HG03442 (cell line): ENCODE results near the gene TARS1.

Source experiments
- ATAC-seq: cut with Tn5 transposase; IDR thresholded peaks from one replicate; pipeline ENCODE4 v1.9.1; 2021; ENCODE audit warnings: mild to moderate bottlenecking, moderate library complexity; ENCODE audit not compliant: unreplicated experiment

TARS1 gene

DNA sequence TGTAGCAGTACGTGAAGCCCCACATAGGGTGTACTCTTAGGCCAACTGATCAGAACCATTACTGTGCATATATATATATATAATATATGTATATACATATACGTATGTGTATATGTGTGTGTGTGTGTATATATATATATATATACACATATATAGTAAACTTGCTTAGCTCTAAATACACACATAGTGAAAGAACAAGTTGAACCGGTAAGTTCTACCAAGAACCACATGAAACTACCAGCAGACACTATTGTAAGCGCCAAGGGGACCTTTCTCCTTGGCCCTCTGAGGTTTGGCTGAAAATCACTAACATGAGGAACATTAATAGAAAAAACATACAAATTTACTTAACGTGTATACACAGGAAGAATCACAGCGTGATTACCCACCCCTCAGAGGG lies 1.8 kb upstream of the TARS1 start:
- no peak for ATAC-seq

DNA sequence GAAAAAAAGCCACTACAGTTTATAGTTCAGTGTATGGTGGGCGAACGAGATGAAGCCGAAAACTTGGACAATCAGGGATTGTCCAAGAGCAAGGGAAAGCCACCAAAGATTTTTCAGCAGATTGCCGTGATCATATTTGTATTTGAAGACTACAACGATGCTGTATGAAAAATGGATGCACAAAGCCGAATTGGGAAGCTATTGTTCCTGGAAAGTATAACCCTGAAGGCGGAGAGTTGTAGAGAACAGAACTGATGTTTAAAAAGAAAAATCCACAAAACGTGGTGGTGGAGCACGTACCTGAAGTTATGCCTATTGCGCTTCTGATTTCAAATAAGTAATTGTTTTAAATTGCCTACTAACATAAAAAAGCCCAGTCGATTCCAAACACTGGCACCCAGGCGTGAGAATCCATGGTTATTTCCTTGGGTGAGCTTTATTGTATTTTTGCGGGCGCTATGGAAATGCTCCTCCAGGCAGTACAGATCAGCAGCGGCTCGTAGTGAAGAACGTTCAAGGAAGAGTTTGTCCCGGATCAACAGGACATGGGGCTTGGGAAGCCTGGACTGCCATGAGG lies 772 bp upstream of the TARS1 start:
- no peak for ATAC-seq

DNA sequence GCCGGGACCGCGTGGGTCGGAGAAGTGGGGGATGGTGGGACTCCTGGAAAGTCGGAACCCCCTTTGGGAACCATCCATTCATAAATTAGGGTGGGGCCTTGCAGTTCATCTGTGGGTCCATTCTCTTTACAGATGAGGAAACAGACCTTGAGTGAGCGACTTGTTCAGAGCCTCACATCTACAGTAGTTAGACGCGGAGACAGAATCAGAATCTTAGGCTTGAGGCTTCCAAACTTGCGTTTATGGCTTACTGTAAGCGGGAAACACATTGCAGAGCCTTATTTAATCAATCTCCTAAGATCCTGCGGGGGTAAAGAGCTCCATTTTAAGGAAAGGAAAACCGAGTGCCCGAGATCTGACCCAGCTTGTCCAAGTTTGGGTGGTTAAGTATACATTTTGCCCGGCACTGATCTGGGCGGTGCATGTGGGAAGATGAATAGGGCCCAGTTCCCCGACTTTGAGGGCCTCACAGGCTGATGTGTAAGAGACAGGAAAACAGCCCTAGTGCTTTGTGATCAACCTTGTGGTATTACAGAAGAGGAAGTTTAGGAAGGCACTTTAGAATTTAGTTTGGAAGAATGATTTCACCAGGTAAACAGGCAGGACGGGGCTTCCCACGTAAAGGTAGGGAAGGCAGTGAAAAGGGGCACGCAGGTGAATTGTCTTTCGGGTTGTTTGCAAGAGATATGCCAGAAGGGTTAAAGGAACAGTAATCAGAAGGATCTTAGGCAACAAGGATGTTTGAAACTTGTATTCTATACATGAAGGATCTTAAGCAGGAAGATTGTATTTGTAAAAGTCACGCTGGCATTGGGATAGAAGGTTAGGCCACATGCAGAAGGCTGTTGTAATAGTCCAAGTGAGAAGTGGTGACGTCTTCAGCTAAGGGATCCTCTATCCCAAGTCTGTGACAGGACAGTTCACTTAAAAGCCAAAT lies 744 bp downstream of the TARS1 start:
- ATAC-seq, result no peak

DNA sequence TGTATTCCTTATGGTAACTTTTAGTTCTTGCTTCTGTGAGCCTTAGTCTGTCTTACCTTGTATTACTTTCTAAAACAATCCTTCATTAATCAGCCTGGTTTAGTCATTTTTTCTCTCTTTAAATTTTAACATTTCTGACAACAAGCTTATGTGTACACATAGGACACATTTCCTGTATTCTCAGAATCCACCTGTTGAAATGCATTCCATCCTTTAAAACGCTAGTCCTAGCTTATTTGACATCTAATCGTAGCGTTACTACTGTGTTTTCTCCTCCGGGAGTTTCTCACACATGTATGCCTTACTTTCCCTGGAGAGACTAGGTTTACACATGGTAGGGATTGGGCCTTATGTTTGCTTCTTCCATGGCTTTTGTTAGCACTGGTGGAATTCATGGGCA lies 3.8 kb downstream of the TARS1 start:
- no peak for ATAC-seq

GRCh38 chr5:33445798-33446197 lies 5.0 kb downstream of the TARS1 start:
- ATAC-seq, result no peak

- no peak for ATAC-seq
Observed at GRCh38 chr5:33448118-33448517, 7.4 kb downstream of the TARS1 start.

- ATAC-seq, result no peak
Observed at GRCh38 chr5:33457126-33457525, 16.4 kb downstream of the TARS1 start.

- ATAC-seq, result no peak
Observed at GRCh38 chr5:33457817-33458216, 17.1 kb downstream of the TARS1 start.

- no peak for ATAC-seq
Observed at GRCh38 chr5:33460210-33460609, 19.4 kb downstream of the TARS1 start.

GRCh38 chr5:33462456-33462855 lies 21.7 kb downstream of the TARS1 start:
- ATAC-seq, result no peak

DNA sequence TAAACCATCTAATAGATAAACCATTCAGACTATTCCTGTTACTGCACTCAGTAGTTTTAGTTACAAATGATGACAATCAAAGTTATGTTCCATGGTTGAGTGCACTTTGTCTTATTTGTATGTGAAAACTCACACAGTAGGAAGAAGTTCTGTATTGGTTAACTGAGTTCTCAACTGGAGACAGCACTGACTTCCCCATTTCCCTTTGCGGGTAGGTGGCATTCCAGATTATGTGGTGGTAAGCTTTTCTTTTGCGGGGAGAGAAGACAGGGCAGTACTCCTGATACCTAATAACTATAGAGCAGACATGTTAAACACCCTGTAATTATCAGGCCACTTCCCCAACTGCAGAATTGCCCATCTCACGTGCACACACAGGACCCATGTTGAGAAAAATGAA lies 24.4 kb downstream of the TARS1 start:
- no peak for ATAC-seq

DNA sequence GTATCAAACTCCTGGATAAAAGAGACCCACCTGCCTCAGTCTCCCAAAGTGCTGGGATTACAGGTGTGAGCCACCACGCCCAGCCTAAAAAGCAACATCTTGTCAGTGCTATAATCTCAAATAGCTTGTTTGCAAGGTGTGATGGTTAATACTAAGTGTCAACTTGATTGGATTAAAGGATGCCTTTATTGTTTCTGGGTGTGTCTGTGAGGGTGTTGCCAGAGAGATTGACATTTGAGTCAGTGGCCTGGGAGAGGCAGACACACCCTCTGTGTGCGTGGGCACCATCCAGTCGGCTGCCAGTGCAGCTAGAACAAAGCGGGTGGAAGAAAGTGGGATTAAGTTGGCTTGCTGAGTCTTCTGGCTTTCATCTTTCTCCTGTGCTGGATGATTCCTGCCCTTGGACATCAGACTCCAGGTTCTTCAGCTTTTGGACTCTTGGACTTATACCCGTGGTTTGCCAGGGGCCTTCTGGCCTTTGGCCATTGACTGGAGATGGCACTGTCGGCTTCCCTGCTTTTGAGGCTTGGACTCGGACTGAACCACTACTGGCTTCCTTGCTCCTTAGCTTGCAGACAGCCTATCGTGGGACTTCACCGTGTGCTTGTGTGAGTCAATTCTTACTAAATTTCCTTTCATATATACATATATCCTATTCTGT lies 28.1 kb downstream of the TARS1 start:
- ATAC-seq, result no peak

DNA sequence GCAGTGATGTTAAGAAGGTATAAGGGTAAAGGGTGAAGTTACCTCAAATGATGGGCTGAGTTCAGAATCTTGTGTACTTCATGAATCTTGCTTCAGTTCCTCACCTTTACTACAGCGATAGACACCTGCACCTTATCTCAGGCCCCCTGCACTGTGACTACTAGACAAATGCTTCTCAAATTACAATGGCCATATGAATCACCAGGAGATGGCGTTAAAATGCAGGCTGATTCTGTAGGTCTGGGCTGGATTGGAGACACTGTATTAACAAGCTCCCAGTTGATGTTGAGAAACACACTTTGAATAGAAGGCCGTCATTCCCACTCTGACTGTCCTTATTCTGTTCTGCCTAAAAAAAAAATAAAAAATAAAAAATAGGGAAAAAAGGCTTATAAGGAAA lies 29.8 kb downstream of the TARS1 start:
- ATAC-seq, result no peak

DNA sequence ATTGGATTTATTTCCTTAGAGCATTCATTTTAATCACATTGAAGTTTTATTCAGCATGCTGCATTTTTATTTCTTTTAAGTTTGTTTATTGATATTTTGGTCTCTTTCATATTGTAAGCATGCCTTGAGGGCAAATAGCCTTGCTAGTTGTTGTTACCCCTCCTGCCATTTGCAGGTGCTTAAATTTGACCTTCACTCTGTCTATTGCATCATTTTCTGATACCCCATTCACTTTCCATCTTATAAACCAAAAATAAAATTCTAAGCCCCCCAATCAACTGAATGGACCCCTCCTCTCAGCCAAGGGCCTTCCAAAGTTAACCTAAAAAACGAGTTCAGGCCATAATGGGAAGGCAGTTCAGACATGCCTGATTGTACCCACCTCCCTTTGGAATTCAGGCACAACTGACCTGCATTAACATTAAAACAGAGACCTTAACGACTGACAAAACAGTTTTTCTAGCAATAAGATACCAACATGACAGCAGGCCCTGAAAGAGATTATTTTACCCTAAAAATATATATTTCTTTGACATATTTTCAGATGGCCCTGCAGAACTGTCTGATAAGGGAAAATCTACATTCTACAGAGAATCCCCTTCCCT lies 32.1 kb downstream of the TARS1 start:
- no peak for ATAC-seq

GRCh38 chr5:33474004-33474403 lies 33.2 kb downstream of the TARS1 start:
- ATAC-seq, result no peak

DNA sequence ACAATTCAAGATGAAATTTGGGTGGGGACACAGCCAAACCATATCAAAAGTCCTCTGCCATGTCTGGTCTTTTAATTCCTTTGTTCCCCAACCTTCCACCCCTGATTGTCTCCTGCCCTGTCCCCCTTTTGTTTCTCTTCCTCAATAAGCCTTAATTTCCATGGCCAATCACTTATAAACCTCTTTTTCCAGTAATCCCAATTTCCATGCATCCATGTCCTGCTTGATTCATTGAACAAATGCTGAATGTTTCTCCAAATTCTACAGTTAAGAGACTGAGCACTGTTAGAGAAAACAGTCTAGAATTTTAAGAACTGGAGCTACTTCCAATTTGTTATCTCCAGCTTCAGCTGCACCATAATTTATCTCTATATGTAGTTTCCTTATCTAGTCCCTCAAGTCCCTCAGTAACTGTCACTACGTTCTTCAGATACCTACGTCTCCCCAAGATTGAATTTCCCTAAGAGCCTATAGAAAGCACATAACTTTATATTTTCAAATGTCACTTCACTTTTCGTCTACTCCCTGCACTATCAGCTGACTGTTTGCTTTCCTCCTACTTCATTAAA lies 34.2 kb downstream of the TARS1 start:
- no peak for ATAC-seq

- ATAC-seq, result no peak
Observed at GRCh38 chr5:33475706-33476105, 34.9 kb downstream of the TARS1 start.

DNA sequence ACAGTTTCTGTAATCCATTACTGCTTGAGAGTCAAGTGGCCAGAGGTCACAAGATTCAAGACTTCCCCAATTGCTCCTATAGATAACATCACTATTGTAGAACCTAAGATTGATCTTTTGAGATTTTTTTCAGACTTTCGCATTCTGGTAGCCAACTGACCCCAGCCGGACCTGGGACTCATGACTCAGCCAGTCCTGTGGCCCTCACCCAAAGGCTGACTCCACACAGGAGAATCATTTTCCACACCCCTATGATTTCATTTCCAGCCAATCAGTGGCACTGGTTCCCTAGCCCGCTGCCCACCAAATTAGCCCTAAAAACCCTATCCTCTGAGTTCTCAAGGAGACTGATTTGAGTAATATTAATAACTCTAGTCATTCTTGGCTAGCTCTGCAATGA lies 36.2 kb downstream of the TARS1 start:
- no peak for ATAC-seq

- no peak for ATAC-seq
Observed at GRCh38 chr5:33477816-33478215, 37.1 kb downstream of the TARS1 start.

DNA sequence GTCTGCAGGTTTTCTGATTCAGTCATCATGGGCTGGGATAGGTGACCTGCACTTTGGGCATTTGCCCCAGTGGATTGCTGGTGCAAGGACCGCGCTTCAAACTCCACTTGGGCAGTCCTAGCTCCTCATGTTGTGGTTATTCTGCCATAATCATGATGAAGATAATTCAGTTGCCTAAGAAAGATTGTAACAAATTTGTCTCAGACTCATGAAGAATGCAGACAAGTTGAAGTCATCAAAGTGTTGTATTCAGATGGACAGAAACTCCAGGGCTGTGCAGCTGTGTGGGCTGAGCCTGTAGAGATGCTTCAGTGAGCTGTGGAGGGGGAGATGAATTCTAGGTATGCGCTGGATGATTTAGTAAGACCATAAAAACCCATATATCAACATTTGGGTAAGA lies 38.5 kb downstream of the TARS1 start:
- no peak for ATAC-seq

GRCh38 chr5:33480876-33481275 lies 40.1 kb downstream of the TARS1 start:
- no peak for ATAC-seq
